NCI-H2171 treated with DMSO at 0.1 percent for 48 hours (cell line): ENCODE measurements around the gene RPAP3.
"Not testable (repeated sequence)": the region's sequence is repeated elsewhere in the genome, so short reads cannot be mapped to it uniquely, and the experiment has no call there.

Experiments used
- DNase-seq: peaks from one replicate; lab custom pipeline; 2025; lab: John Stamatoyannopoulos, UW

The RPAP3 gene

GRCh38 chr12:47672068-47672467 is 33.8 kb downstream of the RPAP3 start:
- no peak for DNase-seq

- not testable (repeated sequence) for DNase-seq
These were observed 37.9 kb downstream of the RPAP3 start for GRCh38 chr12:47667935-47668334.

- no peak for DNase-seq
These were observed 53.2 kb downstream of the RPAP3 start for GRCh38 chr12:47652521-47653234.

GRCh38 chr12:47651368-47652254 is 54.2 kb downstream of the RPAP3 start:
- DNase-seq, result peak; percentile 70

DNA sequence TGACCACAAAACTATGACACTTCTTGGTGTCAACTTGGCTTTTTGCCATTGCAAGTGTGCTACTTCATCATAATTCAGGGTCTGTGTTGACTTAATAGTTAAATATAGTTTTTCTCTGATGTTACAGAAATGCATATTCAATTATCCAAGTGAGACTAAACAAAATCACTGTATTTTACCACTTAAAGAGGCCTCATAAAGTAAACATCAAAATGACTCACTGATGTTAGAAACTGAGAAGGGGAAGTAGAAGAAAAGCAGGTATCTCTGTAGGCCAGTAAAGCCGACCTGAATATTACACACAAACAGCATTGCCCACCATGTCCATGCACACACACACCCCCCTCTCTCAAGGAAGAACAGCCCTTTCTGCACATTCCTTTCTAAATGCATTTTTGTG is 55.4 kb downstream of the RPAP3 start:
- DNase-seq, result no peak

- DNase-seq, result no peak
These were observed 56.4 kb downstream of the RPAP3 start for GRCh38 chr12:47649381-47649780.

DNA sequence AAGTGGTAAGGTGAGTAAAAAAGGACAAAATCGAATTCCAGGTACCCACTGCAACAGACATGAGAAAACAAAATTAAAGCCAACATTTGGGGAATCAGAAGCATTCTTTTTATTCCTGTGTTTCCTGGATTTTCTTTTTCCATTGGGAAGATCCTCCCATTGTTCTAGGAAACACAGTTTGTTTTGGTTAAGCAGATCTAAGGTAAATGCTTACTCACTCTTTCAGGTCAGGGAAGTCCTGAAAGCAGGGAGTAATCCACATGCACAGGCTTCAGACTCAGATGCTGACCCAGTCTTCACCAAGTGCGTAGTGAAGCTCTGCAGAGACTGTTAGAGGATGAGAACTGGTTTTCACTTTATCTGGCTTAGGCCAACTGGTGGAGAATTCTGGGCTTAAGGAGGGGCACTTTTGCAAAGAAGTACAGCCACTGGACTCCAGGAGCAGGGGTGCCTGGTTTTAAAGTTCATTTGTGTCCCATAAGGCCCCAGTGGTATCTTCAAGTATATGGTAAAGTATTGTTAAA is 57.7 kb downstream of the RPAP3 start:
- DNase-seq, result no peak

DNA sequence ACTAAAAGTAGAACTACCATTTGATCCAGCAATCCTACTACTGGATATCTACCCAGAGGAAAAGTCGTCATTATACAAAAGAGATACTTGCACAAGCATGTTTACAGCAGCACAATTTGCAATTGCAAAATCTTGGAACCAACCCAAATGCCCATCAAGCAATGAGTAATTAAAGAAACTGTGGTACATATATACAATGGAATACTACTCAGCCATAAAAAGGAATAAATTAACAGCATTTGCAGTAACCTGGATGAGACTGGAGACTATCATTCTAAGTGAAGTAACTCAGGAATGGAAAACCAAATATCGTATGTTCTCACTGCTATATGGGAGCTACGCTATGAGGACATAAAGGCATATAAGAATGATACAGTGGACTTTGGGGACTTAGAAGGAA is 63.5 kb downstream of the RPAP3 start:
- not testable (repeated sequence) for DNase-seq

- peak; percentile 30 for DNase-seq
These were observed 68.7 kb downstream of the RPAP3 start for GRCh38 chr12:47636908-47637780.

DNA sequence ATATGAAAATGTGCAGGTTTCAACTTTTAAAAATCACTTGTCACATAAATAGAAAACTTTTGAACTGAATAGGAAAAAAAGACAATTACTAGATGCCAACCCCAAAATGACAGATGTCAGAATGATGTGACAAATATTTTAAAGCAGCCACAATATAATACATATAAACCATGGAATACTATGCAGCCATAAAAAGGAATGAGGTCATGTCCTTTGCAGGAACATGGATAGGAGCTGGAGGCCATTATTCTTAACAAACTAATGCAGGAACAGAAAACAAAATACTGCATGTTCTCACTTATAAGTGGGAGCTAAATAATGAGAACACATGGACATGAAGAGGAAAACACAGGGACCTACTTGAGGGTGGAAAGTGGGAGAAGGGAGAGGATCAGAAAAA is 70.1 kb downstream of the RPAP3 start:
- DNase-seq, result not testable (repeated sequence)

- no peak for DNase-seq
These were observed 71.7 kb downstream of the RPAP3 start for GRCh38 chr12:47634127-47634526.

- DNase-seq, result no peak
These were observed 83.9 kb downstream of the RPAP3 start for GRCh38 chr12:47621960-47622359.

- DNase-seq, result no peak
These were observed 88.4 kb downstream of the RPAP3 start for GRCh38 chr12:47617476-47617875.

DNA sequence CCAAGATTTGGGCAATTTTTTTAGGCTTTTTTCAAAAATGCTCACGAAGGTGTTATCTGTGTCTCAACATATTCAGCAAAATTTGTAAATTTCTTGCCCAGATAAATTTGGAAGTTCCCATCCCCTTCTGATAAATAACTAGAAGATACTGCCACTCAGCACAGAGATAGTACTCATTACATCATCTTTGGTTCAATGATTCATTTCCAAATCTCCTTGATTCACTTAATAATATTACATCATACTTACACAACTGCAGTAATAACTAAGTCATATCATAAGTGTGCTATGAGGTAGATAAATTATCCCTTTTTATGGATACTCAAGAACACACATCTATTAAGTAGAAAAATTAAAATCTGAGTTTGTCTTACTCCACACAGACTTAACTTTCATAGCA is 89.4 kb downstream of the RPAP3 start:
- no peak for DNase-seq

GRCh38 chr12:47615711-47616110 is 90.1 kb downstream of the RPAP3 start:
- no peak for DNase-seq

GRCh38 chr12:47614521-47614920 is 91.3 kb downstream of the RPAP3 start:
- no peak for DNase-seq

DNA sequence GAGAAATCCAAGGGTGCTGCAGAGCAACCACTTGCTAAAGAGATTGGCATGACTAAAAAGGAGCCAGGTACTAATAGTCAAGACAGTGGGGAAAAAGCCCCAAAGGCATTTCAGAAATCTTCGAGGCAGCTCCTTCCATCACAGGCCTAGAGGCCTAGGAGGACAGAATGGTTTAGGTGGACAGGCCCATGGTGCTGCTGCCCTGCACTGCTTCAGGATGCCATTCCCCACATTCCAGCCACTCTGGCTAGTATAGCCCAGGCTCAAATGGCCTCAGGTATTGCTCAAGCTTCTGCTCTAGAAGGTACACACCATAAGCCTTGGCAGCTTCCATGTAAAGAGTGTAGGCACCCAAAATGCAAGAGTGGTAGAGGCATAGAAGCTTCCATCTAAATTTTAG is 92.9 kb downstream of the RPAP3 start:
- DNase-seq, result no peak

GRCh38 chr12:47611906-47612305 is 93.9 kb downstream of the RPAP3 start:
- no peak for DNase-seq
